A549 (cell line): ENCODE data around the gene DENR. TPM values are rescaled to one million over a fixed set of nuclear protein-coding genes. Genes with fewer than 3 reads are reported as not detected.
"Not testable (repeated sequence)": the region's sequence is repeated elsewhere in the genome, so short reads cannot be mapped to it uniquely, and the experiment has no call there.

Experiments
- ATAC-seq, 2 experiments: fragments of 200-7000 bp in 1 of 2; fragments of >200 bp in 1 of 2; cut with Nextera tagmentation in 1 of 2; cut with Tn5 transposase in 1 of 2; 3 replicates each; pipeline versions ENCODE4 v1.8.0 to v1.9.1; 2018 to 2020; ENCODE audit warnings: mild to moderate bottlenecking in 1 of 2, moderate library complexity in 1 of 2
- CTCF ChIA-PET: fragments of 300-600 bp; sonication (Branson Sonifier 250); formaldehyde crosslinking; extraction: SDS; loops from one replicate; lab custom pipeline; 2021; ENCODE audit warnings: antibody characterized with exemption, inconsistent platforms; lab: Yijun Ruan, JAX
- POLR2A ChIA-PET: fragments of 350-600 bp; formaldehyde crosslinking; extraction: SDS; loops from one replicate; lab custom pipeline; 2021; ENCODE audit warnings: antibody characterized with exemption, inconsistent platforms; lab: Yijun Ruan, JAX
- DNase-seq, 2 experiments: peaks; one replicate each; pipeline versions ENCODE4 v3.0.0 to v3.0.0-alpha.2; 2011 to 2016; ENCODE audit warnings: low read depth in 1 of 2, low spot score in 1 of 2
- FAIRE-seq: peaks from 2 replicates; lab custom pipeline; 2011; peaks lifted over from hg19 to GRCh38; lab: Jason Lieb, UNC
- H3K27ac ChIP-seq, 2 experiments: fragments of >200 bp; sonication (Bioruptor Twin); formaldehyde crosslinking; 3 replicates each; pipeline ENCODE4 v1.5.1; 2016 to 2017
- H3K4me1 ChIP-seq: fragments of >200 bp; sonication (Bioruptor Twin); formaldehyde crosslinking; 3 replicates; pipeline ENCODE4 v1.6.1; 2016
- H3K4me2 ChIP-seq: fragments of >200 bp; sonication (Bioruptor Twin); formaldehyde crosslinking; 3 replicates; pipeline ENCODE4 v1.6.1; 2016
- H3K4me3 ChIP-seq: fragments of >200 bp; sonication (Bioruptor Twin); formaldehyde crosslinking; 3 replicates; pipeline ENCODE4 v1.5.1; 2016
- H3K9me3 ChIP-seq: fragments of >200 bp; sonication (Bioruptor Twin); formaldehyde crosslinking; 3 replicates; pipeline ENCODE4 v1.6.1; 2016
- CEBPB ChIP-seq, 2 experiments: fragments of >200 bp in 1 of 2; sonication (Bioruptor Twin) in 1 of 2; formaldehyde crosslinking in 1 of 2; IDR thresholded peaks; 2 replicates each; pipeline ENCODE4 v1.6.1; 2012 to 2016
- WGBS: methylation state at CpG from one replicate; pipeline ENCODE4 v1.1.6; 2017; ENCODE audit errors: missing lambda C conversion rate; 5-methylcytosine and 5-hydroxymethylcytosine counted together
- polyA plus RNA-seq, 4 experiments: library from polyadenylated mRNA; depleted of rRNA in 3 of 4; stranded (reverse); fragments of >200 nt; fragmentation: RNase III in 1 of 4; extraction: RNeasy Plus Mini Kit Qiagen cat#74134 plus additional on column Dnase treatment in 1 of 4; gene quantifications; 2 replicates in 3 of 4; 3 replicates in 1 of 4; pipeline ENCODE4 v1.2.3, GENCODE V29; 2011 to 2017

The DENR gene
- polyA plus RNA-seq, 2 of the 4 experiments (the other 2 are of a cell fraction): 76.0 to 98.2 TPM

GRCh38 chr12:122702890-122703611, 49.6 kb upstream of the DENR start, which contains the start of gene HCAR2:
HCAR2 (minus strand) TSS chr12:122703357; CDS start chr12:122703283, 74 bp downstream.
- 70% methylated on average over 22 of the region's 22 CpGs for WGBS

GRCh38 chr12:122703841-122704240, 48.8 kb upstream of the DENR start:
- H3K4me3 ChIP-seq, ATAC-seq, H3K9me3 ChIP-seq, POLR2A ChIA-PET, CTCF ChIA-PET, H3K27ac ChIP-seq, H3K4me1 ChIP-seq, H3K4me2 ChIP-seq, FAIRE-seq, DNase-seq: not testable (repeated sequence)
- 81% methylated on average over 3 of the region's 3 CpGs for WGBS

More at GRCh38 chr12:122702890-122703611, 49.6 kb upstream of the DENR start, which contains the start of gene HCAR2:
- peak in 1 of 2 experiments; percentile 42 for DNase-seq
- H3K4me1 ChIP-seq, FAIRE-seq, ATAC-seq, H3K4me3 ChIP-seq, H3K27ac ChIP-seq, POLR2A ChIA-PET, H3K9me3 ChIP-seq, CTCF ChIA-PET: not testable (repeated sequence)
- TF ChIP-seq CEBPB (IDR thresholded peaks at IDR 0.05): peak; percentile 18 to 36; a peak in 1 of 4 replicates
- peak within 1 kb of the TSS; percentile 11; the same call in 1 of the 3 replicates for H3K4me2 ChIP-seq

GRCh38 chr12:122709287-122709686, 43.3 kb upstream of the DENR start:
- H3K4me2 ChIP-seq, H3K9me3 ChIP-seq, DNase-seq, H3K4me3 ChIP-seq, ATAC-seq, H3K27ac ChIP-seq, POLR2A ChIA-PET, CTCF ChIA-PET, FAIRE-seq, H3K4me1 ChIP-seq: not testable (repeated sequence)
- no CpG with 5 or more reads among the region's 3 CpGs for WGBS

- POLR2A ChIA-PET, H3K9me3 ChIP-seq, H3K27ac ChIP-seq, DNase-seq, H3K4me1 ChIP-seq, H3K4me3 ChIP-seq, FAIRE-seq, H3K4me2 ChIP-seq: not testable (repeated sequence)
- WGBS: 83% methylated on average over 2 of the region's 2 CpGs
- ATAC-seq: peak in 1 of 2 experiments; percentile 18; a peak in 2 of 6 replicates
- CTCF ChIA-PET: interaction anchor here (0.6 to 1.4 kb wide), 2 partner anchors 8 to 42 kb away, joined by 3 read pairs; no protein-coding TSS in a partner anchor
Observed at GRCh38 chr12:122710341-122710740, 42.3 kb upstream of the DENR start.

GRCh38 chr12:122711266-122711665, 41.4 kb upstream of the DENR start:
- FAIRE-seq (peak; percentile 7), ATAC-seq (peak in 1 of 2 experiments; percentile 7; a peak in 1 of 6 replicates)
- H3K9me3 ChIP-seq, H3K4me2 ChIP-seq, POLR2A ChIA-PET, DNase-seq, H3K27ac ChIP-seq, H3K4me3 ChIP-seq, H3K4me1 ChIP-seq: not testable (repeated sequence)
- CTCF ChIA-PET: interaction anchor here (0.7 to 1.4 kb wide), 2 partner anchors 18 to 41 kb away, joined by 3 to 4 read pairs; no protein-coding TSS in a partner anchor
- WGBS: 70% methylated on average over 1 of the region's 1 CpG

- H3K9me3 ChIP-seq, H3K4me1 ChIP-seq, H3K4me3 ChIP-seq, DNase-seq, POLR2A ChIA-PET, H3K4me2 ChIP-seq, H3K27ac ChIP-seq, CTCF ChIA-PET: not testable (repeated sequence)
- WGBS: 79% methylated on average over 4 of the region's 10 CpGs
- ATAC-seq (peak; percentile 66 to 78), FAIRE-seq (peak; percentile 84)
Observed at GRCh38 chr12:122713491-122714188, 39.0 kb upstream of the DENR start.

GRCh38 chr12:122715211-122715610, 37.4 kb upstream of the DENR start:
- not testable (repeated sequence) for H3K4me2 ChIP-seq, H3K4me3 ChIP-seq, H3K9me3 ChIP-seq, H3K4me1 ChIP-seq, H3K27ac ChIP-seq, ATAC-seq, DNase-seq, FAIRE-seq
- 86% methylated on average over 6 of the region's 6 CpGs for WGBS
- POLR2A ChIA-PET: interaction anchor here (0.5 kb wide), 1 partner anchor 650 kb away, joined by 3 read pairs; no protein-coding TSS in a partner anchor
- CTCF ChIA-PET: interaction anchor here (0.6 kb wide), 1 partner anchor 65 kb away, joined by 3 read pairs; no protein-coding TSS in a partner anchor

GRCh38 chr12:122716658-122717057, 36.0 kb upstream of the DENR start, which contains the start of gene HCAR3:
HCAR3 (minus strand) TSS chr12:122716811; CDS start chr12:122716737, 74 bp downstream.
- H3K4me1 ChIP-seq, H3K4me2 ChIP-seq, H3K4me3 ChIP-seq, H3K27ac ChIP-seq, ATAC-seq, POLR2A ChIA-PET, H3K9me3 ChIP-seq, FAIRE-seq, CTCF ChIA-PET, DNase-seq: not testable (repeated sequence)
- WGBS: 59% methylated on average over 10 of the region's 10 CpGs
